NCI-H226 (cell line): ENCODE results near the gene GFRA4.

Source experiments
- DNase-seq: peaks from one replicate; pipeline ENCODE4 v3.0.0-alpha.2; 2015

Gene GFRA4

GRCh38 chr20:3693376-3693775 is 30.2 kb upstream of the GFRA4 start:
- no peak for DNase-seq

GRCh38 chr20:3692706-3693294 is 29.6 kb upstream of the GFRA4 start:
- DNase-seq = no peak

DNA sequence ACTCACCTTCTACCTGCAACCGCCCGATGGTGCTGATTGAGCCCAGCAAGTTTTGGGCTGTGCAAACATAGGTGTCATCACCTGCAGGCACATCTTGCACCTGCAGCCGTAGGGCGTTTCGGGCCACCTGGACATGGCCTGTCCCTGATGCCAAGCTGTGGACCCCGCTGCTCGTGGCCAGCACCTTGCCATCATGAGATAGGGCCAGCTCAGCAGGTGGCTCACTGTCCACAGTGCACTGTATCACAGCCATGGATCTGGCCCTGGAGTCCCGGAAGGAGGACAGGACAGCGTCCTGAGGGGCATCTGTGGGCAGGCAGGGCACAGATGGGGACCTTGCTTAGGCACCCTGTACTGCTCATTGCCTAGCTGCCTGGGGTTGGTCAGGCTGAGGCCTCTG is 28.7 kb upstream of the GFRA4 start:
- DNase-seq = no peak

DNA sequence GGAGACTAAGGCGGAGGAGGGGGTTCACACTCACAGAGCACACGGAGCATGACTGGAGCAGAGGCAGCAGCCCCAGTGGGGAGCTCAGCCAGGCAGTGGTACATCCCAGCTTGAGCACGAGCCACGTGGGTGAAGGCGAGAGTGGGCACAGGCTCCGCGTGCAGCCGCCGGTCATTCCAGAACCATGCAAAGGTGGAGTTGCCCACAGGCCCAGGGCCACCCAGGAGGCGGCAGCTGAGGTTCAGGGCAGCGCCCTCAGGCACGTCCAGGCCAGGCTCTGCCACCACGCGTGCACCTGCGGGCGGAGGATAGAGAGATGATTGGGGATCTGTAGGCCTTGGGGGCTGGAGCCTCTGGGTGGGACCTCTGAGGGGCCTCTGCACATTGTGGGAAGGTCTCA is 28.1 kb upstream of the GFRA4 start:
- DNase-seq = no peak

- DNase-seq = no peak
Observed at GRCh38 chr20:3690413-3690812, 27.2 kb upstream of the GFRA4 start.

- no peak for DNase-seq
Observed at GRCh38 chr20:3689978-3690377, 26.8 kb upstream of the GFRA4 start.

GRCh38 chr20:3687655-3688054 is 24.5 kb upstream of the GFRA4 start:
- DNase-seq = peak; percentile 34

DNA sequence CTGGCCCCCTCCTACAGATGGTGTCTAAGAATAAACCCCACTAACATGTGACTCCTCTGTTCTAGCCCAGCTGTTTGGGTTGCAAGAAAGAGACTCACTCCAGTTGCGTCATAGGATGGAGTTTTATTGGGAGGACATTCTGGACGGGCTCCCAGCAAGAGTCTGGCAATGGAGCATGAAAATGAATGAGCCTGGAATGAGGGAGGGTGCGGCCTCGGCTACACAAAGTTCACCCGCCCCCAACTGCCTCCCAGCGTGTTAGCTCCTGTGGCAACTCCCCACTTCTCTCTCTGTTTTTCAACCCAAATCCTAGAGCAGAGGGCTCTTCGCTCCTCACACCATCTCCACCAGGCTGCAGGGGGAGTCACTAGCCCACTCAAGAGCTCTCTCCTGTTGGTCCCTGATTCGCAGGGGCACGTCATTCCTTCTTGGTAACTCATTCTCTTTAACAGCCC is 23.7 kb upstream of the GFRA4 start:
- peak; percentile 67 for DNase-seq

DNA sequence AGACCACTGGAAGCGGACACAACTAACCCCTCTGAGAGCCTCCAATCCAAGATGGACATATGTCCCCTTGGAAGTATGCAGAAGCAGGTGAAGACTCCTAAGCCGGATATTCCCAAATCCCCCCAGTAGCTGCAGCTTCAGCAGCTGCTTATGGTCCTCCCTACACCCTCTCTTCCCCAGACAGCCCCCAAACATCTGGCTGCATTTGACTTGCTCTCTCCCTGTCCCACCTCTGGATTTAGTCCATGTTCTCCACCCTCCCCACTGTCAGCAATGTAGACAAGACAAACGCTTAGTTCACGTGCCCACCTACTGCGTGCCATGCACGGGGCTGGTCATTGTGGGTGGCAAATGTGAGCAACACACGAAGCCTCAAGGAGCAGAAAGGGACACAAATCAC is 23.2 kb upstream of the GFRA4 start:
- DNase-seq = no peak

DNA sequence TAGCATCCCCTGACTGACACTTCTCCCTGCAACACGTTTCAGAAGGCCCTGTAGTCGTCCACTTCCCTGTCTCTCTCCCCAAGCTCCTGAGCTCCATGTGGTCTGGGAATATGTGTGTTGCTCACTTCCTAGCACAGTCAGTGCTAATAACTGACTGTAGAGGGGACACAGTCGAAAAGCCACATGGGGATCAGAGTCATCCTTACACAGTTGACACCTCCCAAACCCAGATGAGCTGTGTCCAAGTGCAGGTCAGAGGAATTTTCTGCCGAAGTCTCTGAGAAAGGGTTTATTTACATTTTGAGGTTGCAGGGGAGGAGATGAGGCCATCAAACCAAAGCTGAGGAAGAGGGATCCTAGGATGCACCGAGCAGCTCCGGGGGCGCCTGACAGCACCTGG is 22.1 kb upstream of the GFRA4 start:
- DNase-seq = no peak

GRCh38 chr20:3681931-3682781 is 19.0 kb upstream of the GFRA4 start, which contains the start of gene ADAM33:
TSS of gene ADAM33 (minus strand) at chr20:3682010. CDS start at chr20:3682004, 6 bp downstream.
- DNase-seq = no peak

- no peak for DNase-seq
Observed at GRCh38 chr20:3681352-3681930, 18.2 kb upstream of the GFRA4 start.

GRCh38 chr20:3680701-3681351 is 17.6 kb upstream of the GFRA4 start:
- DNase-seq = no peak

DNA sequence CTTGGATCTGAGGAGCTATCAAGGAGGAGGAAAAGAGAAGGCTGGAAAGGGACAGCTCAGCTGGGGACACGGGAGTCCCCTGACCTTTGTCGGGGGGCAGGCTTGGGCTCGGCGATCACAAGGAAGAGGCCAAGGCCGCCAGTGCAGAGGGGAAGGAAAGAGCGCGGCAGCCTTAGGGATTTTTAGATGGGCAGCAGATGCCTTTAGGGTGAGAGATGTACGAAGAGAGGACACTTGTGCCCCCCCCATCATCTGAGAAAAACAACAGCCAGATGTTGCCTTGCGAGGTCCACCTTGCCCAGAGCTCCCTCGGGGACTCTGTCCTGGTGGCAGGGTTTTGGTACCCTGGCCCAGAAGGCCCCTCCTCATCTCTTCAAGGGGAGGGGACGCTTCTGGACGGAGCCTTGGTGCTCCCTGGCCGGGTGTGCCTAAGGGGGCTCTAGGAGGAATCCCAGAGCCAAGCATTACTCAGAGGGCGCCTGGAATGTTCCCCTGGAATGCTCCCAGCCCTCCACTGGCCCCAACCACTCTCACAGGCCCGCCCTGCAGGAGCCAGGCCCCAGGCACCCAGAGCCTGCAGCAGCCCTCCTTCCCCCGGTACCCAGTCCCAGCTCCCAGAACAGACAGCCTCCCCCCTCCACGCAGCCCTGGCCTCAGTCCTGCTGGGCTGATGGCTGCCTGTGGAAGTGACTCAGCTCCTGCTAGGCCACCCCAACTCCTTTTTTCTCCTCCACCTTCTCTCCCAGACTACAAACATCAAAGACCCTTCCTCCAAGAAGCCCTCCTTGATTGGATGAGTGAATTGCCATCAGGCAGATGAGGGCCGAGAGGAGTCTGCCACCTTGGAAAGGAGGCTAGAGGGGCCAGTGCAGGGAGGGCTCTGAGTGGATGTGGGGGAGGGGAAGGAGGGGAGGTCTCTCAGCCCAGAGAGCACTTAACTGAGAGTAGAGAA is 16.8 kb upstream of the GFRA4 start:
- peak; percentile 76 for DNase-seq

DNA sequence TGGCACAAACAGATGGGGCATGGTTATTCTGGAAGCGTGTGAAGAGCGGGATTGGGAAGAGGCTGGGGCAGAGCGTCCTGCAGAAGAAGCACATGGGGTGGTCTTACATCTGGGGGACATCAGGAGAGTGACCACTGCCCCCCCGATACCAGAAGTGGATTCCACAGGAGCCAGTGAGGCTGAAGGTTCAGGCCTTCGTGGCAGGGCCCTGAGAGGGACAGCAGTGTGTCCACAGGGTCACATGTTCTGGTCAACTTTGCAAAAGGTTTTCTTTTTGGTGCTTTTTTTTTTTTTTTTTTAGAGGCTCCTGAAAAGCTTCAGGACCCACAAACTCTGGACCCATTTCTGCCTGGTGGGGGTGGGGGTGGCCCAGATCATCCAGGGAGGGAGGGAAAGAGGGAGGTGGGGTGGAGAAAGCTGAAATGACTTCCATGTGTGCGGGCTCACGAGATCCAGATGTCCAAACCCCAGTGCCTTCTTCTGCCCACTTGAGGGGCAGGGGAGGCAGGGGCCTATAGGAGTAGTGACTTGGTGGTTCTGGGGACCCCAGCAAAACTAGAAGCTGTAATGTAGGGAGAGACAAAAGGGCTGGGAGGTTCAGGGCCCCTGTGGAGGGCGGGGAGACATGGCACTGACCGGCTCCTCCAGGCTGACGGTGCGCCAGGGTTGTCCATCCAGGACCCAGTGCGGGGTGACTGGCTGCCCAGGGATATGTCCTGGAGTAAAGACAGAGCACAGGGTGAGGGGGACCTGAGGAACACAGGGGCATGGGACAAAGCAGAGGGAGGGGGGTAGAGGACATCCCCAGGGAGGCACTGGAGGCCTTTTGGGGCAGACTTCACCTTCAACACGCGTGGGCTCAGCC is 15.9 kb upstream of the GFRA4 start:
- no peak for DNase-seq

GRCh38 chr20:3678198-3678597 is 15.0 kb upstream of the GFRA4 start:
- DNase-seq = no peak

- peak; percentile 3 for DNase-seq
Observed at GRCh38 chr20:3677733-3678132, 14.5 kb upstream of the GFRA4 start.

DNA sequence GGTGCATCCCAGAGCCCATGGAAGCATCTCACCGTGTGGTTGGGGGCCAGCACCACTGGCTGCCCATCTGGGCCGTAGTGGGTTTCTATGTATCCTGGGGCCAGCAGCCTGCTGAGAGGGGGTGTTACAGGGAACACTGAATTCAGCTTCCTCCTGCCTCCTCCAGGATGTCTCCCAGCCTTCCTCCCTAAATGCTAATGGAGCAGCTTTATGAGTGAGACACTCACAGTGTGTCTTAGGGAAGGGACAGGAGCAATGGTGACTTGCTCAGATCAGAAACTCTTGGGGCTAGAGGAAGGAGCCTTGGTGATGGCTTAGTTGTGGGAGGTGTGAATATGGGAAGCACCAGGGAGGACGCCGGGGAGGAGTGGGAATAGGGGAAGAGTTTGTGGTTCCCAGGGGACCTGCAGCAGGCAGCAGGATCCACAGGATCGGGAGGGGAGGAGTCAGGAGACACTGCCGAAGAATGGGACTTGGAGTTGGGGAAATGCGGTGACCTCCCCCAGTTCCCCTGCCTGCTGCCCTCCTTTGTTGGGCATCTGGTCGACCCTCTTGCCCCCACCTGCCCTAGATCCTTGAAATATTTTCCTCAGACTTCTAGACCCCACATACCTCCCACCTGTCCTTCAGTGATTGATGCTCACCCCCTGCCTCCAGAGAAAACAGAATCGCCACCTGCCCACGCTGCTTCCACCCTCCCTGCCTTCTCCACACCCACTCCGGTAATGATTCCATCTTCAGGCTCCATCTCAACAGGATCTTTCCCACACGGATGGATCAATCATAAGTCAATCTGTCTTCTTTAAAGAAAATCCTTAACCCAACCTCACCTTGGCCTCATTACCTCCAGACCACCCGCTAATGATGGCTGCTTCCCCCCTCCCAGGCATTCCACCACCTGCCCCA is 12.0 kb upstream of the GFRA4 start:
- no peak for DNase-seq

DNA sequence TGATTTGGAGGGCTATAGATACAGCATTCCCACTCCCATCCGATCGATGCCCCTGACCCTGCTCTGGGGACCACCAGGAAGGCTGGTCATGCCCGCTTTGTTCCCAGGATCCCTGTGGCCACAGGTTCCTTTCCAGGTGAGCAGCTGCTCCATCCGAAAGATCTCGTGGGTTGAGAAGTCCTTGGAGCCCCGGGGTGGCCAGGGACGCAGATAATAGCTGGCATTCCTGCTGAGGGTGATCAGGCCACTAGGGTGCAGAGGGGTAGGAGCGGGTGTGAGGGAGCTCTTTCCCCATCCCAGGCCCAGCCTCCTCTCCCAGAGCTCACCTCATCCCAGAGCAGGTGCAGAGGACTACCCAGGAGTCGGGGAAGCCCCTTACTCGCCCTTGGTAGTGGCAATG is 11.2 kb upstream of the GFRA4 start:
- DNase-seq = no peak
